Measurements from ENCODE around the gene PAX2. TPM values are rescaled to one million over a fixed set of nuclear protein-coding genes. Genes with fewer than 3 reads are reported as not detected.

Gene PAX2
- total RNA-seq, 1 experiment from 2014 or later = not detected

- Histone ChIP-seq H3K79me2 (ENCODE audit: low read depth) (no peaks in the 10 kb centered on the region), H3K27ac (no peak overlapping the region), H2AFZ (no peak overlapping the region), H3K27me3 (ENCODE audit: insufficient read depth, low read depth) (peaks cover 74% of the 10 kb centered on the region), H3K4me2 (no peak overlapping the region), H3K9me3 (ENCODE audit: insufficient read depth, low read depth) (no peaks in the 10 kb centered on the region), H4K20me1 (ENCODE audit: insufficient read depth) (no peaks in the 10 kb centered on the region), H3K36me3 (ENCODE audit: low read depth) (no peaks in the 10 kb centered on the region), H3F3A (ENCODE audit: insufficient read depth, low read depth) (no peaks in the 10 kb centered on the region), H3K4me3 (no peak overlapping the region), H3K4me1 (replicated peaks; ENCODE audit: insufficient read depth) (no peaks in the 10 kb centered on the region), H3K9me2 (ENCODE audit: insufficient read depth) (no peaks in the 10 kb centered on the region)
- TF ChIP-seq, protein P1, sequence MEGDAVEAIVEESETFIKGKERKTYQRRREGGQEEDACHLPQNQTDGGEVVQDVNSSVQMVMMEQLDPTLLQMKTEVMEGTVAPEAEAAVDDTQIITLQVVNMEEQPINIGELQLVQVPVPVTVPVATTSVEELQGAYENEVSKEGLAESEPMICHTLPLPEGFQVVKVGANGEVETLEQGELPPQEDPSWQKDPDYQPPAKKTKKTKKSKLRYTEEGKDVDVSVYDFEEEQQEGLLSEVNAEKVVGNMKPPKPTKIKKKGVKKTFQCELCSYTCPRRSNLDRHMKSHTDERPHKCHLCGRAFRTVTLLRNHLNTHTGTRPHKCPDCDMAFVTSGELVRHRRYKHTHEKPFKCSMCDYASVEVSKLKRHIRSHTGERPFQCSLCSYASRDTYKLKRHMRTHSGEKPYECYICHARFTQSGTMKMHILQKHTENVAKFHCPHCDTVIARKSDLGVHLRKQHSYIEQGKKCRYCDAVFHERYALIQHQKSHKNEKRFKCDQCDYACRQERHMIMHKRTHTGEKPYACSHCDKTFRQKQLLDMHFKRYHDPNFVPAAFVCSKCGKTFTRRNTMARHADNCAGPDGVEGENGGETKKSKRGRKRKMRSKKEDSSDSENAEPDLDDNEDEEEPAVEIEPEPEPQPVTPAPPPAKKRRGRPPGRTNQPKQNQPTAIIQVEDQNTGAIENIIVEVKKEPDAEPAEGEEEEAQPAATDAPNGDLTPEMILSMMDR (conservative IDR thresholded peaks at IDR 0.05) = no peak
- no peak for TF ChIP-seq EZH2 (IDR thresholded peaks at IDR 0.05; ENCODE audit: low read depth)
- intact Hi-C loops (cut with micrococcal nuclease; ENCODE audit: unreplicated experiment) = no loop called here
- no peak for DNase-seq
- ChIA-PET POLR2A (ENCODE audit: unreplicated experiment) (no interaction called here), CTCF (no interaction called here)
- no TSS peak for BruUV-seq (replicated peaks)
These were observed 119.6 kb downstream of the PAX2 start for GRCh38 chr10:100864978-100865377.

GRCh38 chr10:100866010-100866409 is 120.6 kb downstream of the PAX2 start:
- ChIA-PET CTCF (no interaction called here), POLR2A (ENCODE audit: unreplicated experiment) (interaction anchor here (0.5 kb wide), 1 partner anchor 329 kb away, joined by 3 read pairs; no protein-coding TSS in a partner anchor)
- no peaks in the 10 kb centered on the region for H3K36me3 ChIP-seq (ENCODE audit: low read depth)
- H4K20me1 ChIP-seq (ENCODE audit: insufficient read depth) = no peaks in the 10 kb centered on the region
- no peak for DNase-seq
- no peaks in the 10 kb centered on the region for H3K9me2 ChIP-seq (ENCODE audit: insufficient read depth)
- H3K79me2 ChIP-seq (ENCODE audit: low read depth) = no peaks in the 10 kb centered on the region
- TF ChIP-seq, protein P1 (conservative IDR thresholded peaks at IDR 0.05) = no peak
- no peak for TF ChIP-seq EZH2 (IDR thresholded peaks at IDR 0.05; ENCODE audit: low read depth)
- H2AFZ ChIP-seq = no peak overlapping the region
- H3K4me1 ChIP-seq (replicated peaks; ENCODE audit: insufficient read depth) = no peaks in the 10 kb centered on the region
- no peak overlapping the region for H3K4me3 ChIP-seq
- intact Hi-C loops (cut with micrococcal nuclease; ENCODE audit: unreplicated experiment) = no loop called here
- H3K27me3 ChIP-seq (ENCODE audit: insufficient read depth, low read depth) = peaks cover 65% of the 10 kb centered on the region
- no peaks in the 10 kb centered on the region for H3K9me3 ChIP-seq (ENCODE audit: insufficient read depth, low read depth)
- H3K4me2 ChIP-seq = no peak overlapping the region
- no peaks in the 10 kb centered on the region for H3F3A ChIP-seq (ENCODE audit: insufficient read depth, low read depth)
- no TSS peak for BruUV-seq (replicated peaks)
- H3K27ac ChIP-seq = no peak overlapping the region

DNA sequence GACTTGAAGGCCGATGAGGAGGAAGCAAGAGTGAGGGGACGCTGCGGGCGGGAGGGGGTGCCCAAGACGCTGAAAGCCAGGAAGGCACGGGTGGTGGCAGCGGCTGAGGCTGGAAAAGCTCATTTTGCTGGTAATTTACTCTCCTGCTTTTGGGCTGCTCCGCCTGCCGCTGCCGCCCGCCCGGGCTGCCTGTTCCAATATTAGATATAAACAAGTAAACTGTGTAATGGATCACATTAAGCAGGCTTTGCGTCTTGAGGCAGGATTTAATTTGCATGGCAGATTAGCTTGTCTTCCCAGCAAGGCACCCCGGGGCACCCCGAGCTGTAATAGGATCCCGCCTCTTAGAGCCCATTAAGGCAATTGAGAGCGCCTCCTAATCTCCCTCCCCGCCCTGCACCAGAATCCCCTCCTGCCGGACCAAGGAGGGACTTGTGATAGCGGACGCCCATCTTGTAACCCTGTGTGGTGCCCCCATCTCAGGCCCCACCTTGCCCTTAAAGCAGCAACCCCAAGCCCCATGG is 121.3 kb downstream of the PAX2 start:
- no peak overlapping the region for H2AFZ ChIP-seq
- no peaks in the 10 kb centered on the region for H4K20me1 ChIP-seq (ENCODE audit: insufficient read depth)
- H3K9me2 ChIP-seq (ENCODE audit: insufficient read depth) = no peaks in the 10 kb centered on the region
- H3K9me3 ChIP-seq (ENCODE audit: insufficient read depth, low read depth) = no peaks in the 10 kb centered on the region
- H3K27ac ChIP-seq = no peak overlapping the region
- intact Hi-C loops (cut with micrococcal nuclease; ENCODE audit: unreplicated experiment) = no loop called here
- CTCF ChIA-PET = no interaction called here
- no peaks in the 10 kb centered on the region for H3F3A ChIP-seq (ENCODE audit: insufficient read depth, low read depth)
- POLR2A ChIA-PET (ENCODE audit: unreplicated experiment) = no interaction called here
- no peaks in the 10 kb centered on the region for H3K4me1 ChIP-seq (replicated peaks; ENCODE audit: insufficient read depth)
- H3K4me2 ChIP-seq = no peak overlapping the region
- H3K79me2 ChIP-seq (ENCODE audit: low read depth) = no peaks in the 10 kb centered on the region
- no peaks in the 10 kb centered on the region for H3K36me3 ChIP-seq (ENCODE audit: low read depth)
- BruUV-seq (replicated peaks) = no TSS peak
- no peak overlapping the region for H3K4me3 ChIP-seq
- peaks cover 59% of the 10 kb centered on the region for H3K27me3 ChIP-seq (ENCODE audit: insufficient read depth, low read depth)
- DNase-seq = no peak
- TF ChIP-seq EZH2 (IDR thresholded peaks at IDR 0.05; ENCODE audit: low read depth) = no peak
- TF ChIP-seq, protein P1 (conservative IDR thresholded peaks at IDR 0.05) = no peak

Data from PC-9 (cell line).